T-helper 17 cell (primary cell): ENCODE data around the gene DYNC1H1. TPM values are rescaled to one million over a fixed set of nuclear protein-coding genes. Genes with fewer than 3 reads are reported as not detected.
A peak's percentile ranks its signal among the peaks of the same experiment; 100 is the strongest.

Experiments used
- ATAC-seq: fragments of 150-1000 bp; cut with Tn5 transposase; 2 replicates; pipeline ENCODE4 v1.10.0; 2021; ENCODE audit warnings: mild to moderate bottlenecking, moderate library complexity
- DNase-seq, 3 donors: peaks; one replicate each; pipeline versions ENCODE4 v3.0.0 to v3.0.0-alpha.2; 2020 to 2021
- H3K9me3 ChIP-seq: one replicate; pipeline ENCODE4 v1.7.0; 2013; ENCODE audit warnings: low read length, mild to moderate bottlenecking; ENCODE audit not compliant: control insufficient read depth, poor library complexity, severe bottlenecking
- H3K27ac Mint-ChIP-seq: one replicate; pipeline ENCODE4 v1.8.0; 2022; ENCODE audit warnings: mild to moderate bottlenecking, moderate library complexity, mixed read lengths
- H3K27me3 Mint-ChIP-seq: one replicate; pipeline ENCODE4 v1.8.0; 2022; ENCODE audit warnings: mixed read lengths
- H3K36me3 Mint-ChIP-seq: one replicate; pipeline ENCODE4 v1.8.0; 2022; ENCODE audit warnings: low read depth, mixed read lengths
- H3K4me1 Mint-ChIP-seq: one replicate; pipeline ENCODE4 v1.8.0; 2022; ENCODE audit warnings: mild to moderate bottlenecking, mixed read lengths
- H3K4me3 Mint-ChIP-seq: one replicate; pipeline ENCODE4 v1.8.0; 2022; ENCODE audit warnings: mild to moderate bottlenecking, moderate library complexity, mixed read lengths
- total RNA-seq, 4 donors: library from RNA in 2 of 4; stranded (reverse) in 2 of 4; gene quantifications; one replicate each; pipeline ENCODE4 v1.2.3 and lab custom pipeline; 2022 to 2026

The DYNC1H1 gene
- 100 to 1,000 TPM; 318 to 366 TPM for total RNA-seq
- 591 to 684 reads per million in 2 donors for total RNA-seq (lab: John Stamatoyannopoulos, UW)

- Mint-ChIP-seq H3K36me3 (no peaks in the 10 kb centered on the region), H3K27ac (peak within 1 kb of the TSS; percentile 90), H3K4me1 (peaks cover 27% of the 10 kb centered on the region), H3K4me3 (peak within 1 kb of the TSS; percentile 92), H3K27me3 (no peaks in the 10 kb centered on the region)
- DNase-seq: peak; percentile 87 to 93 (median 87)
- peak; percentile 89 for ATAC-seq
- H3K9me3 ChIP-seq: no peaks in the 10 kb centered on the region
Observed at GRCh38 chr14:101964297-101965180, at the start of gene DYNC1H1. TSS of gene DYNC1H1 (plus strand) at chr14:101964573. CDS start at chr14:101964692, 119 bp downstream.

- H3K36me3 Mint-ChIP-seq: peaks cover 5% of the 10 kb centered on the region
- no peak overlapping the region for H3K4me3 Mint-ChIP-seq
- no peaks in the 10 kb centered on the region for H3K4me1 Mint-ChIP-seq
- no peaks in the 10 kb centered on the region for H3K9me3 ChIP-seq
- ATAC-seq: no peak
- DNase-seq: no peak
- no peaks in the 10 kb centered on the region for H3K27me3 Mint-ChIP-seq
- H3K27ac Mint-ChIP-seq: peak overlapping the region; percentile 93
Observed at GRCh38 chr14:101915871-101916815, 48.2 kb upstream of the DYNC1H1 start.

GRCh38 chr14:101916816-101917412, 47.5 kb upstream of the DYNC1H1 start:
- peaks cover 2% of the 10 kb centered on the region for H3K4me1 Mint-ChIP-seq
- H3K36me3 Mint-ChIP-seq: peaks cover 5% of the 10 kb centered on the region
- no peaks in the 10 kb centered on the region for H3K27me3 Mint-ChIP-seq
- H3K27ac Mint-ChIP-seq: peak overlapping the region; percentile 93
- DNase-seq (no peak), ATAC-seq (no peak)
- no peaks in the 10 kb centered on the region for H3K9me3 ChIP-seq
- H3K4me3 Mint-ChIP-seq: no peak overlapping the region

GRCh38 chr14:101917413-101918017, 46.9 kb upstream of the DYNC1H1 start:
- ATAC-seq: no peak
- no peak overlapping the region for H3K4me3 Mint-ChIP-seq
- no peaks in the 10 kb centered on the region for H3K27me3 Mint-ChIP-seq
- DNase-seq: no peak
- no peaks in the 10 kb centered on the region for H3K9me3 ChIP-seq
- peaks cover 2% of the 10 kb centered on the region for H3K4me1 Mint-ChIP-seq
- H3K36me3 Mint-ChIP-seq: peaks cover 5% of the 10 kb centered on the region
- peak overlapping the region; percentile 93 for H3K27ac Mint-ChIP-seq

GRCh38 chr14:101918065-101918989, 46.0 kb upstream of the DYNC1H1 start:
- H3K27me3 Mint-ChIP-seq: no peaks in the 10 kb centered on the region
- H3K9me3 ChIP-seq: no peaks in the 10 kb centered on the region
- ATAC-seq: no peak
- H3K36me3 Mint-ChIP-seq: peaks cover 5% of the 10 kb centered on the region
- H3K27ac Mint-ChIP-seq: no peak overlapping the region
- DNase-seq: no peak
- H3K4me1 Mint-ChIP-seq: peaks cover 2% of the 10 kb centered on the region
- no peak overlapping the region for H3K4me3 Mint-ChIP-seq

- H3K9me3 ChIP-seq: no peaks in the 10 kb centered on the region
- ATAC-seq: no peak
- H3K4me3 Mint-ChIP-seq: no peak overlapping the region
- no peak for DNase-seq
- H3K27ac Mint-ChIP-seq: no peak overlapping the region
- no peaks in the 10 kb centered on the region for H3K27me3 Mint-ChIP-seq
- H3K36me3 Mint-ChIP-seq: peaks cover 2% of the 10 kb centered on the region
- H3K4me1 Mint-ChIP-seq: peaks cover 2% of the 10 kb centered on the region
Observed at GRCh38 chr14:101920271-101920670, 44.1 kb upstream of the DYNC1H1 start.

- no peak for ATAC-seq
- Mint-ChIP-seq H3K4me3 (no peak overlapping the region), H3K4me1 (peaks cover 2% of the 10 kb centered on the region), H3K36me3 (no peaks in the 10 kb centered on the region), H3K27ac (peak overlapping the region; percentile 29), H3K27me3 (no peaks in the 10 kb centered on the region)
- DNase-seq: no peak
- no peaks in the 10 kb centered on the region for H3K9me3 ChIP-seq
Observed at GRCh38 chr14:101922866-101923265, 41.5 kb upstream of the DYNC1H1 start.

- Mint-ChIP-seq H3K4me3 (no peak overlapping the region), H3K36me3 (no peaks in the 10 kb centered on the region), H3K27ac (no peak overlapping the region), H3K27me3 (no peaks in the 10 kb centered on the region), H3K4me1 (peaks cover 2% of the 10 kb centered on the region)
- DNase-seq (no peak), ATAC-seq (no peak)
- H3K9me3 ChIP-seq: no peaks in the 10 kb centered on the region
Observed at GRCh38 chr14:101925152-101925551, 39.2 kb upstream of the DYNC1H1 start.

- no peaks in the 10 kb centered on the region for H3K36me3 Mint-ChIP-seq
- H3K27ac Mint-ChIP-seq: no peak overlapping the region
- no peak for DNase-seq
Observed at GRCh38 chr14:101926085-101926484, 38.3 kb upstream of the DYNC1H1 start.

GRCh38 chr14:101926620-101927019, 37.8 kb upstream of the DYNC1H1 start:
- Mint-ChIP-seq H3K36me3 (no peaks in the 10 kb centered on the region), H3K4me3 (no peak overlapping the region), H3K4me1 (peaks cover 2% of the 10 kb centered on the region), H3K27ac (no peak overlapping the region), H3K27me3 (no peaks in the 10 kb centered on the region)
- ATAC-seq: no peak
- no peak for DNase-seq
- H3K9me3 ChIP-seq: no peaks in the 10 kb centered on the region

More at GRCh38 chr14:101926085-101926484, 38.3 kb upstream of the DYNC1H1 start:
- no peaks in the 10 kb centered on the region for H3K27me3 Mint-ChIP-seq
- no peak for ATAC-seq
- no peak overlapping the region for H3K4me3 Mint-ChIP-seq
- H3K9me3 ChIP-seq: no peaks in the 10 kb centered on the region
- H3K4me1 Mint-ChIP-seq: peaks cover 2% of the 10 kb centered on the region

- peak overlapping the region; percentile 29 for H3K27ac Mint-ChIP-seq
- no peak for ATAC-seq
Observed at GRCh38 chr14:101927859-101928258, 36.5 kb upstream of the DYNC1H1 start.

GRCh38 chr14:101928415-101928841, 35.9 kb upstream of the DYNC1H1 start:
- no peak for DNase-seq
- Mint-ChIP-seq H3K27me3 (no peaks in the 10 kb centered on the region), H3K4me1 (no peaks in the 10 kb centered on the region), H3K27ac (peak overlapping the region; percentile 39), H3K4me3 (no peak overlapping the region), H3K36me3 (no peaks in the 10 kb centered on the region)
- no peak for ATAC-seq
- H3K9me3 ChIP-seq: no peaks in the 10 kb centered on the region

More at GRCh38 chr14:101927859-101928258, 36.5 kb upstream of the DYNC1H1 start:
- Mint-ChIP-seq H3K36me3 (no peaks in the 10 kb centered on the region), H3K4me3 (no peak overlapping the region), H3K27me3 (no peaks in the 10 kb centered on the region), H3K4me1 (no peaks in the 10 kb centered on the region)
- H3K9me3 ChIP-seq: no peaks in the 10 kb centered on the region
- no peak for DNase-seq
